PC-3 (cell line): ENCODE data around the gene PTPRN2. TPM values are rescaled to one million over a fixed set of nuclear protein-coding genes. Genes with fewer than 3 reads are reported as not detected.

Experiments used
- ATAC-seq: fragments of 200-7000 bp; cut with Tn5 transposase; 2 replicates; pipeline ENCODE4 v1.9.1; 2020; ENCODE audit warnings: mild to moderate bottlenecking, moderate library complexity
- BruUV-seq: library from RNA; stranded (reverse); fragments of 400-500 nt; replicated peaks from 2 replicates; lab custom pipeline; 2021; lab: Mats Ljungman, UMichigan
- CTCF ChIA-PET: fragments of 300-600 bp; sonication (Branson Sonifier 250); formaldehyde crosslinking; loops from one replicate; lab custom pipeline; 2022; ENCODE audit warnings: antibody characterized with exemption; lab: Charles Lee
- POLR2A ChIA-PET: fragments of 300-600 bp; sonication (Branson Sonifier 250); formaldehyde crosslinking; loops from one replicate; lab custom pipeline; 2022; ENCODE audit warnings: antibody characterized with exemption; ENCODE audit not compliant: unreplicated experiment; lab: Charles Lee
- DNase-seq: peaks from one replicate; pipeline ENCODE4 v3.0.0-alpha.2; 2015
- H2AFZ ChIP-seq: fragments of 300-600 bp; sonication (generic); 2 replicates; pipeline ENCODE4 v1.6.0; 2016; ENCODE audit warnings: antibody characterized with exemption, low read length
- H3F3A ChIP-seq: fragments of 300-600 bp; sonication (generic); one replicate; pipeline ENCODE4 v1.6.0; 2017; ENCODE audit warnings: antibody characterized with exemption, low read length, control low read depth, mild to moderate bottlenecking; ENCODE audit not compliant: unreplicated experiment
- H3K27ac ChIP-seq: fragments of 300-600 bp; sonication (generic); 2 replicates; pipeline ENCODE4 v1.5.1; 2016; ENCODE audit warnings: mild to moderate bottlenecking, low read length
- H3K27me3 ChIP-seq: fragments of 300-600 bp; sonication (generic); 2 replicates; pipeline ENCODE4 v1.6.1; 2016; ENCODE audit warnings: low read length, mixed read lengths
- H3K36me3 ChIP-seq: fragments of 300-600 bp; sonication (generic); 2 replicates; pipeline ENCODE4 v1.6.1; 2016; ENCODE audit warnings: low read depth, mixed run types, low read length, mixed read lengths
- H3K4me1 ChIP-seq: fragments of 300-600 bp; sonication (generic); 2 replicates; pipeline ENCODE4 v1.5.1; 2016; ENCODE audit warnings: low read length; ENCODE audit not compliant: insufficient read depth
- H3K4me2 ChIP-seq: fragments of 300-600 bp; sonication (generic); 2 replicates; pipeline ENCODE4 v1.6.0; 2016; ENCODE audit warnings: low read length
- H3K4me3 ChIP-seq: fragments of 300-600 bp; sonication (generic); 2 replicates; pipeline ENCODE4 v1.5.1; 2016; ENCODE audit warnings: mild to moderate bottlenecking, low read length, mixed read lengths
- H3K79me2 ChIP-seq: fragments of 300-600 bp; sonication (generic); 2 replicates; pipeline ENCODE4 v1.6.1; 2017; ENCODE audit warnings: low read length, mixed read lengths
- H3K9ac ChIP-seq: fragments of 300-600 bp; sonication (generic); 2 replicates; pipeline ENCODE4 v1.6.0; 2016; ENCODE audit warnings: mild to moderate bottlenecking, low read length
- H3K9me2 ChIP-seq: fragments of 300-600 bp; sonication (generic); replicated peaks from 2 replicates; pipeline ENCODE4 v1.6.1; 2016; ENCODE audit warnings: mixed run types, low read length, mixed read lengths
- H3K9me3 ChIP-seq: fragments of 300-600 bp; sonication (generic); 2 replicates; pipeline ENCODE4 v1.6.1; 2016; ENCODE audit warnings: low read length, mixed read lengths
- H4K20me1 ChIP-seq: fragments of 300-600 bp; sonication (generic); 2 replicates; pipeline ENCODE4 v1.6.1; 2016; ENCODE audit warnings: low read length, mixed read lengths
- EZH2 ChIP-seq: fragments of 300-600 bp; sonication (generic); IDR thresholded peaks from one replicate; pipeline ENCODE4 v1.6.1; 2017; ENCODE audit warnings: antibody characterized with exemption, mild to moderate bottlenecking, low read length; ENCODE audit not compliant: unreplicated experiment
- EZH2phosphoT487 ChIP-seq: fragments of 300-600 bp; sonication (generic); IDR thresholded peaks from 2 replicates; pipeline ENCODE4 v1.6.1; 2018; ENCODE audit warnings: mild to moderate bottlenecking, antibody characterized with exemption, low read length, borderline replicate concordance
- intact Hi-C: fragments of 100-400 bp; cut with micrococcal nuclease; formaldehyde crosslinking; loops from 2 replicates; pipeline ENCODE4 v1.9.0; 2023
- total RNA-seq: library from RNA; depleted of rRNA; stranded (reverse); fragments of >200 nt; gene quantifications from 2 replicates; pipeline ENCODE4 v1.2.3, GENCODE V29; 2014
- TF ChIP-seq, protein P1 (sequence below): fragments of 300-600 bp; sonication (generic); conservative IDR thresholded peaks from 2 replicates; pipeline ENCODE4 v1.5.1; 2017; ENCODE audit warnings: antibody characterized with exemption, low read depth, mild to moderate bottlenecking, low read length

Gene PTPRN2
- total RNA-seq, 1 experiment from 2014 or later = 3.2 TPM

GRCh38 chr7:157979636-157980340, 607.8 kb downstream of the PTPRN2 start:
- no TSS peak for BruUV-seq
- no peaks in the 10 kb centered on the region for H3K36me3 ChIP-seq
- ChIA-PET CTCF (no interaction called here), POLR2A (no interaction called here)
- no peaks in the 10 kb centered on the region for H3K9me3 ChIP-seq
- DNase-seq (no peak), ATAC-seq (no peak)
- no peaks in the 10 kb centered on the region for H3K9me2 ChIP-seq
- intact Hi-C loops = no loop called here
- H2AFZ ChIP-seq = no peak overlapping the region
- TF ChIP-seq, protein P1, sequence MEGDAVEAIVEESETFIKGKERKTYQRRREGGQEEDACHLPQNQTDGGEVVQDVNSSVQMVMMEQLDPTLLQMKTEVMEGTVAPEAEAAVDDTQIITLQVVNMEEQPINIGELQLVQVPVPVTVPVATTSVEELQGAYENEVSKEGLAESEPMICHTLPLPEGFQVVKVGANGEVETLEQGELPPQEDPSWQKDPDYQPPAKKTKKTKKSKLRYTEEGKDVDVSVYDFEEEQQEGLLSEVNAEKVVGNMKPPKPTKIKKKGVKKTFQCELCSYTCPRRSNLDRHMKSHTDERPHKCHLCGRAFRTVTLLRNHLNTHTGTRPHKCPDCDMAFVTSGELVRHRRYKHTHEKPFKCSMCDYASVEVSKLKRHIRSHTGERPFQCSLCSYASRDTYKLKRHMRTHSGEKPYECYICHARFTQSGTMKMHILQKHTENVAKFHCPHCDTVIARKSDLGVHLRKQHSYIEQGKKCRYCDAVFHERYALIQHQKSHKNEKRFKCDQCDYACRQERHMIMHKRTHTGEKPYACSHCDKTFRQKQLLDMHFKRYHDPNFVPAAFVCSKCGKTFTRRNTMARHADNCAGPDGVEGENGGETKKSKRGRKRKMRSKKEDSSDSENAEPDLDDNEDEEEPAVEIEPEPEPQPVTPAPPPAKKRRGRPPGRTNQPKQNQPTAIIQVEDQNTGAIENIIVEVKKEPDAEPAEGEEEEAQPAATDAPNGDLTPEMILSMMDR = no peak
- TF ChIP-seq EZH2phosphoT487 = no peak
- TF ChIP-seq EZH2 = no peak
- no peaks in the 10 kb centered on the region for H3K4me1 ChIP-seq
- no peaks in the 10 kb centered on the region for H3F3A ChIP-seq
- H3K4me3 ChIP-seq = no peak overlapping the region
- no peak overlapping the region for H3K9ac ChIP-seq
- H3K27ac ChIP-seq = no peak overlapping the region
- no peaks in the 10 kb centered on the region for H4K20me1 ChIP-seq
- no peak overlapping the region for H3K4me2 ChIP-seq
- no peaks in the 10 kb centered on the region for H3K79me2 ChIP-seq
- no peaks in the 10 kb centered on the region for H3K27me3 ChIP-seq

GRCh38 chr7:157978766-157979165, 608.9 kb downstream of the PTPRN2 start:
- TF ChIP-seq EZH2 (no peak), EZH2phosphoT487 (no peak)
- no peak overlapping the region for H3K4me3 ChIP-seq
- no peaks in the 10 kb centered on the region for H4K20me1 ChIP-seq
- no peaks in the 10 kb centered on the region for H3K4me1 ChIP-seq
- no peaks in the 10 kb centered on the region for H3K79me2 ChIP-seq
- H3F3A ChIP-seq = no peaks in the 10 kb centered on the region
- ChIA-PET CTCF (no interaction called here), POLR2A (no interaction called here)
- no TSS peak for BruUV-seq
- H3K27ac ChIP-seq = no peak overlapping the region
- intact Hi-C loops = no loop called here
- no peak overlapping the region for H3K4me2 ChIP-seq
- H3K27me3 ChIP-seq = peaks cover 2% of the 10 kb centered on the region; the same call in 1 of the 2 replicates
- no peak overlapping the region for H2AFZ ChIP-seq
- DNase-seq = no peak
- no peak for ATAC-seq
- no peaks in the 10 kb centered on the region for H3K36me3 ChIP-seq
- no peaks in the 10 kb centered on the region for H3K9me3 ChIP-seq
- no peaks in the 10 kb centered on the region for H3K9me2 ChIP-seq
- no peak overlapping the region for H3K9ac ChIP-seq

DNA sequence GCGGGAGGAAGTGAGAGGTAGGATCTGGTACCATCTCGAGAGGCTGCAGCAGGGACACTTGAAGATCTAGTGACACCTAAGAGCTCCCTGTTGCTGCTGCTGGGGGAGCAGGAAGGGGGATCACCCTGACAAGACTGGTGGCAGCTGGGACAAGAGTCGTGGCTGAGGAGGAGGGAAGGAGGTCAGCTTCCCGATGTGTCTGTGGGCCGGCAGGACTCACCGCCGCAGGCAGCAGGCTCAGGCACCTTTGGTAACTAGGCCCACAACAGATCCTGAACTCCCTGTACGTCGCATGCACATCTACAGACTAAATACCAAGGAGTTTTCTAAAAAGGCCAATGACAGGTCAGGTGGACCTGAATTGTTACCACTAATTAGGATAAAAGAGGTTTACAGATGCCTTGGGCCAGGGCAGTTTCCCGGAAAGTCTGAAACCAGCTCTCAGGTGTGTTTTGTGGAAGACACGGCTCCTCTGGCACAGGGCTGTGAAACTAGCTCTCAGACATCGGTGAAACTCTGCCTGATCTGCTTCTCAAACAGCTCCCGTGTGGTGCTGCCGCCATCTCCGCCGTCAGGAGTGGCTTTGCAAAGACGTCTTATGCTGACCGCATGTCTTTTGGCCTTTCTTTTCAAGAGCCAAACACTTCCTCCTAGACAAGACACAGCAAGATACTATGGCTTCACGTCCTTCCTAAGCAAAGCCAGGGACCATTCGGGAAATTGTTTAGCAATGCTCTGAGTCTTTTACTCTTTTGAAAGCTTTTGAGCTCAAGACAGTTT, 609.7 kb downstream of the PTPRN2 start:
- Histone ChIP-seq H3K27ac (no peak overlapping the region), H3K9me2 (no peaks in the 10 kb centered on the region), H2AFZ (no peak overlapping the region), H3K27me3 (peaks cover 9% of the 10 kb centered on the region; the same call in 1 of the 2 replicates), H3K79me2 (no peaks in the 10 kb centered on the region), H3K36me3 (no peaks in the 10 kb centered on the region), H3K9me3 (no peaks in the 10 kb centered on the region), H3K4me3 (no peak overlapping the region), H4K20me1 (no peaks in the 10 kb centered on the region), H3K9ac (no peak overlapping the region), H3F3A (no peaks in the 10 kb centered on the region), H3K4me1 (no peaks in the 10 kb centered on the region), H3K4me2 (no peak overlapping the region)
- TF ChIP-seq EZH2phosphoT487 (no peak), EZH2 (no peak)
- TF ChIP-seq, protein P1 = no peak
- intact Hi-C loops = no loop called here
- ATAC-seq (no peak), DNase-seq (no peak)
- CTCF ChIA-PET = no interaction called here
- no TSS peak for BruUV-seq
- POLR2A ChIA-PET = no interaction called here
